ENCODE results near the gene HSPG2. TPM values are rescaled to one million over a fixed set of nuclear protein-coding genes. Genes with fewer than 3 reads are reported as not detected.

HSPG2 gene
- total RNA-seq, 1 donor from 2014 or later: 101 TPM

DNA sequence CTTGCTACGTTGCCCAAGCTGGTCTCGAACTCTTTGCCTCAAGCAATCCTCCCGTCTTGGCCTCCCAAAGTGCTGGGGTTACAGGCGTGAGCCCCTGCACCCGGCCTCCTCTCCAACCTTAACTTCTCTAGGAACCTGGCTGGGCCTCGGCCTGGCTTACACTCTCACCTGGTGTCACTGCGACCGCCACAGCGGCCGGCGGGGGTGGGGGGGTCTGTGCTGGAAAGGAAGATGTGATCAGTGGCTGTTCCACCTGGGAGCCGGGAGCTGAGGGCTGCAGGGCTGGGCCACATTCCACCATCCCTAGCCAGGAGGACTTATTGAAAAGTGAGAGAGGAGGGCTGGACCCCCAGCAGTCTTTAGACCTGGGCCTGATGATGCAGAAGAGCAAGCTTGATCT is 48.6 kb downstream of the HSPG2 start:
- no peaks in the 10 kb centered on the region for H3K4me1 Mint-ChIP-seq
- no peak overlapping the region for H3K4me3 Mint-ChIP-seq
- H3K27me3 Mint-ChIP-seq (ENCODE audit: low read depth): no peaks in the 10 kb centered on the region
- TF ChIP-seq, protein P1, sequence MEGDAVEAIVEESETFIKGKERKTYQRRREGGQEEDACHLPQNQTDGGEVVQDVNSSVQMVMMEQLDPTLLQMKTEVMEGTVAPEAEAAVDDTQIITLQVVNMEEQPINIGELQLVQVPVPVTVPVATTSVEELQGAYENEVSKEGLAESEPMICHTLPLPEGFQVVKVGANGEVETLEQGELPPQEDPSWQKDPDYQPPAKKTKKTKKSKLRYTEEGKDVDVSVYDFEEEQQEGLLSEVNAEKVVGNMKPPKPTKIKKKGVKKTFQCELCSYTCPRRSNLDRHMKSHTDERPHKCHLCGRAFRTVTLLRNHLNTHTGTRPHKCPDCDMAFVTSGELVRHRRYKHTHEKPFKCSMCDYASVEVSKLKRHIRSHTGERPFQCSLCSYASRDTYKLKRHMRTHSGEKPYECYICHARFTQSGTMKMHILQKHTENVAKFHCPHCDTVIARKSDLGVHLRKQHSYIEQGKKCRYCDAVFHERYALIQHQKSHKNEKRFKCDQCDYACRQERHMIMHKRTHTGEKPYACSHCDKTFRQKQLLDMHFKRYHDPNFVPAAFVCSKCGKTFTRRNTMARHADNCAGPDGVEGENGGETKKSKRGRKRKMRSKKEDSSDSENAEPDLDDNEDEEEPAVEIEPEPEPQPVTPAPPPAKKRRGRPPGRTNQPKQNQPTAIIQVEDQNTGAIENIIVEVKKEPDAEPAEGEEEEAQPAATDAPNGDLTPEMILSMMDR (conservative IDR thresholded peaks at IDR 0.05): no peak
- H3K9me3 Mint-ChIP-seq: no peaks in the 10 kb centered on the region
- peaks cover 3% of the 10 kb centered on the region for H3K36me3 Mint-ChIP-seq (ENCODE audit: low read depth)
- H3K27ac Mint-ChIP-seq (ENCODE audit: unreplicated experiment): no peak overlapping the region
- DNase-seq (ENCODE audit: low read depth, low spot score): no peak

DNA sequence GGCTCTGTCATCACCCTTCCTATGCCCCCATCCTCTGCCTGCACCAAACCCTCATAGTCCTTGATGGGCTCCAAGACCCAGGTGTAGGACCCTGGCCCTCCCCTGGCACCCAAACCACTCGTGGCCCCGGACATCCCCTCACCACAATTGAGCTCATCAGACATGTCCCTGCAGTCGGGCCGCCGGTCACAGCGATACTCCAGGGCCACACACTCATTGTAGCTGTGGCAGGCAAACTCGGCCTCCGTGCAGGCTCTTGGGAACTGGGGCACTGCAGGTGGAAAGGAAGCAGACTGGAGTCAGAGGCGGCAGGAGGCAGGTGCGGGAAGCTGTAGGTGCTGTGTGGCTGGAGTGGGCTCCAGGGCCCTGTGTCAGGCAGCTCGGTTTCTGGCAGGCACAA is 49.3 kb downstream of the HSPG2 start:
- Mint-ChIP-seq H3K9me3 (no peaks in the 10 kb centered on the region), H3K27me3 (ENCODE audit: low read depth) (no peaks in the 10 kb centered on the region), H3K36me3 (ENCODE audit: low read depth) (peaks cover 3% of the 10 kb centered on the region), H3K27ac (ENCODE audit: unreplicated experiment) (no peak overlapping the region), H3K4me3 (no peak overlapping the region), H3K4me1 (no peaks in the 10 kb centered on the region)
- DNase-seq (ENCODE audit: low read depth, low spot score): no peak
- TF ChIP-seq, protein P1 (conservative IDR thresholded peaks at IDR 0.05): no peak

DNA sequence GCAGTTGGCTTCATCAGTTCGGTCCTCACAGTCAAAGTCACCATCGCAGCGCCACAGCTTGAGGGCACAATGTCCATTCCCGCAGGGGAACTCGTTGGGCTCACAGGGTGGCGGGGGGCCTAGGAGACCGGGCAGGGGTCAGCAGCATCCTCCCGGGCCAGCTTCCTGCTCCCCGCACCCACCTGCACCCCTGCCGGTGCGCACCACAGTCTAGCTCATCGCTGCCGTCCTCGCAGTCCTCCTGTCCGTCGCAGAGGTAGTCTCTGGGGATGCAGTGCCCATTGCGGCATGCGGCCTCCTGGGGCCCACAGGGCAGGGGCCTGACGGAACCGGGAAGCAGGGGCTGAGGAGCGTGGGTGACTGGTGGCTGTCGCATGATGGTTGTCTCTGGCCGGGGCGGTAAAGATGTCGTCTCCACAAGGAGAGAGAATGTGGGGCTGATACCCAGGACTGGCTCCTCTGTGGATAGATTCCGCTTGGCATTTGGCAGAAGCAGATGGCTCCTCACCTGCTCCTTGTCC is 49.8 kb downstream of the HSPG2 start:
- no peaks in the 10 kb centered on the region for H3K4me1 Mint-ChIP-seq
- no peak for DNase-seq (ENCODE audit: low read depth, low spot score)
- TF ChIP-seq, protein P1 (conservative IDR thresholded peaks at IDR 0.05): no peak
- no peaks in the 10 kb centered on the region for H3K9me3 Mint-ChIP-seq
- H3K27me3 Mint-ChIP-seq (ENCODE audit: low read depth): no peaks in the 10 kb centered on the region
- H3K4me3 Mint-ChIP-seq: no peak overlapping the region
- H3K36me3 Mint-ChIP-seq (ENCODE audit: low read depth): peaks cover 3% of the 10 kb centered on the region
- H3K27ac Mint-ChIP-seq (ENCODE audit: unreplicated experiment): no peak overlapping the region

DNA sequence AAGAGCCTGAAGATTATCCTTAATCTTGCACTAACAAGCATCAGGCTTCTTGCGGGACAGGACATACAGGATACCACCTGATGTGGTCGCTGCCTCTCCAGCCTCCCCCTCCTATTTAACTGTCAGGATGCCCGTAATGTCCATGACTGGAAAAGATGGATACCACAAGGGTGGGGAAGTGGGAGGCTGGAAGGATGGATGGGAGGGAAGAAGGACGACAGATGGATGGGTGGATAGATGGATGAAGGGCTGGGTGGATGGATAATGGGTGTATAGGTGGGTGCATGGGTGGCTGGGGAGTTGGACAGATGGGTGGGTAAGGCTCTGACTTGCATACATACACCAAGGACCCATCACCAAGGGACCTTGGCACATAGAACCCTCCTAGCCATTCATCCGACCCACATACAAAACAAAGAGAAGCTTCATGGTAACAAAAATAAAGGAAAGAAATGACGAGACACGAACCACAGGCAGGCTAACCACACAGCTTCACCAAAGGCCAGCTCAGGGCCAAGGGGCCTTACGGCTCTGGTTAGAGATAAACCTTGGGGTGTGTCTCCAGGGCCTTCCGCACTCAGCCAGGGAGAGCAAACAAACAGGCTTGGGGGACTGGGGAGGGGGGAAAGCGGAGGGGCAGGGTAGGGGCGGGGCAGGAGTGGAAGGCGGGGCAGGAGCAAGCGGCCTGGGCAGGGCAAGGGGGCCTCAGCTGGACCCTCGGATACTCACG is 50.5 kb downstream of the HSPG2 start:
- TF ChIP-seq, protein P1 (conservative IDR thresholded peaks at IDR 0.05): no peak
- Mint-ChIP-seq H3K4me3 (no peak overlapping the region), H3K9me3 (no peaks in the 10 kb centered on the region), H3K27ac (ENCODE audit: unreplicated experiment) (no peak overlapping the region), H3K36me3 (ENCODE audit: low read depth) (peaks cover 3% of the 10 kb centered on the region), H3K27me3 (ENCODE audit: low read depth) (no peaks in the 10 kb centered on the region), H3K4me1 (no peaks in the 10 kb centered on the region)
- DNase-seq (ENCODE audit: low read depth, low spot score): no peak

GRCh38 chr1:21885236-21886037 is 51.7 kb downstream of the HSPG2 start:
- Mint-ChIP-seq H3K27me3 (ENCODE audit: low read depth) (no peaks in the 10 kb centered on the region), H3K4me3 (no peak overlapping the region), H3K4me1 (no peaks in the 10 kb centered on the region), H3K27ac (ENCODE audit: unreplicated experiment) (no peak overlapping the region), H3K36me3 (ENCODE audit: low read depth) (peaks cover 3% of the 10 kb centered on the region), H3K9me3 (no peaks in the 10 kb centered on the region)
- DNase-seq (ENCODE audit: low read depth, low spot score): no peak
- TF ChIP-seq, protein P1 (conservative IDR thresholded peaks at IDR 0.05): no peak
